ENCODE results near the gene SLC1A7.
A peak's percentile ranks its signal among the peaks of the same experiment; 100 is the strongest.

Gene SLC1A7

DNA sequence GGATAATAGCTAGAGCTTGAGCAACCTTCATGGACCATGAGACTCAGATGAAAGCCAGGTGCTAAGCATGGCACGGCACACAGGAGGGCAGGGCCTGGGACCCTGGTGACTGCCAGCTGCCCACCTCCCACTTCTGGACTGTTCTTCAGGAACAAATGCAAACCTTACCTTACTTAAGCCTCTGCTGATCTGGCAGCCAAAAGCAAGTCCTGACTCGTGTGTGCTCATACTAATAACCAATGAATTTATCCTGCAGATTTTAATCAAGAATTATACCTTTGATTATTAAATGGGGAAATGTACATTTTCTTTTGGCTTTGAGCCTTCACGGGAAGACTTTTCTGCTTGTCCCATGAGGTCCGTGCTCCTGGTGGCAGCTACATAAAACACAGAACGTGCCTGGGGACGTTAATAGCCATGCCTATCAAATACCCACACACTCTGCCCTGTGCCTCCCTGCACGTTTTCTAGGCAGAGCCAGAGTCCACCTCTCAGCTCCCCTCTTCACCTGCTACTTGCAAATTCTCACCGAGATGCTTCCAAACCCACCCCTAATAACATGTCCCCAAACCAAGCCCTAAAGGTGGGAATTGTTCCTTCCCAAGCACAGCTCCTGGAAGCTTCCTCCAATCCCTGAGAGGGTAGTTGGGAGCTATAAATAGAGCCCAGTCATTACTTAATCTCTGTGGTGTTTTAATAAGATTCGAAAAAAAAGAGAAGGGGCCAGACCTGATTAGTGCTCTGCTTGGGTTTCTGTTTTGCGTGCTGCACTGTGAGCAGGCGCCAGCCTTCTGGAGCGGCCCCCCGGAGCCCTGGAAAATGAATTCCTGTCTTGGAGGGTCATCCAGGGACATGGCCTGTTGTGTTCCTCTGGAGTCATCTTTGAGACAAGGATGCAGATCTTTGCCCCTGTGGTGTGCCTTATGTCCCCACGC, 33.5 kb downstream of the SLC1A7 start:
- ChIA-PET CTCF (interaction anchor here (1.5 to 1.8 kb wide), 3 partner anchors 64 to 77 kb away, joined by 5 to 6 read pairs (median 5); no protein-coding TSS in a partner anchor), POLR2A (interaction anchor here (1.9 kb wide), 1 partner anchor 37 kb away, joined by 8 read pairs; no protein-coding TSS in a partner anchor)
- H3K4me3 ChIP-seq (ENCODE audit: low read depth, low read length): no peak overlapping the region
- peak; percentile 51 for DNase-seq (ENCODE audit: low read depth, low spot score)
- TF ChIP-seq, protein P1, sequence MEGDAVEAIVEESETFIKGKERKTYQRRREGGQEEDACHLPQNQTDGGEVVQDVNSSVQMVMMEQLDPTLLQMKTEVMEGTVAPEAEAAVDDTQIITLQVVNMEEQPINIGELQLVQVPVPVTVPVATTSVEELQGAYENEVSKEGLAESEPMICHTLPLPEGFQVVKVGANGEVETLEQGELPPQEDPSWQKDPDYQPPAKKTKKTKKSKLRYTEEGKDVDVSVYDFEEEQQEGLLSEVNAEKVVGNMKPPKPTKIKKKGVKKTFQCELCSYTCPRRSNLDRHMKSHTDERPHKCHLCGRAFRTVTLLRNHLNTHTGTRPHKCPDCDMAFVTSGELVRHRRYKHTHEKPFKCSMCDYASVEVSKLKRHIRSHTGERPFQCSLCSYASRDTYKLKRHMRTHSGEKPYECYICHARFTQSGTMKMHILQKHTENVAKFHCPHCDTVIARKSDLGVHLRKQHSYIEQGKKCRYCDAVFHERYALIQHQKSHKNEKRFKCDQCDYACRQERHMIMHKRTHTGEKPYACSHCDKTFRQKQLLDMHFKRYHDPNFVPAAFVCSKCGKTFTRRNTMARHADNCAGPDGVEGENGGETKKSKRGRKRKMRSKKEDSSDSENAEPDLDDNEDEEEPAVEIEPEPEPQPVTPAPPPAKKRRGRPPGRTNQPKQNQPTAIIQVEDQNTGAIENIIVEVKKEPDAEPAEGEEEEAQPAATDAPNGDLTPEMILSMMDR (IDR thresholded peaks at IDR 0.05; ENCODE audit: insufficient read depth, low read length, missing control alignments): no peak

DNA sequence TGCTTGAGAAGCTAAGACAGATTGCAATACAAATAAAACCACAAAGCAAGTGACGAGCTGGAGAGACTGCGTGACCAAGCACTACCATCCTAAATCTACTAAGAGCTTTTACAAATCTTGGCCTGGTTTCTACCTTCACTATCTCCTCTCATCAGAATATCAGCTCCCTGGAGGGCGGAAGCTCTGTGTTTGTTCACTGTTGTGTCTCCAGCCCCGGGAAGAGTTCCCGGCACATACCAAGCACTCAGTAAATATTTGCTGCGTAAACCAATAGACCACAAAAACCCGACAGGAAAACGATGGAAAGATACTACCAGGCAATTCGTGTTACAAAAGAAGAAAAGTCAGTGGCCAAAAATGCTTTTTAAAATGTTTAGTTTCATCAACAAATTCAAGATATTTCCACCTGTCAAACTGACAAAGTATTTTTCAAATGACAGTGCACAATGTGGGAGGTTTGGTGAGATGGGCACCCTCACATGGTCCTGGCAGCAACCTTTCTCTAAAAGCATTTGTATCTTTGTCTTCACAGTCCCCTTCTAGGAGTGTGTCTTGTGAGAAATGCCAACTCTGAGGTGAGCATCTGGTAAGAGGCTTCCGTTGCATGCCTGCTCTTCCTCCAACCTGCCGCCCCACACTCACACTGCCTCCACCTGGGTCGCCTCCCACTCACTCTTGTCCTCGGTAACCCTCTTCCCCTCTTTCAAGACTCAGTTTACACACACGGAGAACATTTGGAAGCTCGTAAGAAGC, 34.7 kb downstream of the SLC1A7 start:
- DNase-seq (ENCODE audit: low read depth, low spot score): peak; percentile 98
- CTCF ChIA-PET: interaction anchor here (0.8 to 1.8 kb wide), 5 partner anchors 15 to 75 kb away, joined by 3 to 5 read pairs (median 4); no protein-coding TSS in a partner anchor
- POLR2A ChIA-PET: interaction anchor here (0.6 to 1.9 kb wide), 2 partner anchors 38 to 47 kb away, joined by 3 to 8 read pairs; no protein-coding TSS in a partner anchor

DNA sequence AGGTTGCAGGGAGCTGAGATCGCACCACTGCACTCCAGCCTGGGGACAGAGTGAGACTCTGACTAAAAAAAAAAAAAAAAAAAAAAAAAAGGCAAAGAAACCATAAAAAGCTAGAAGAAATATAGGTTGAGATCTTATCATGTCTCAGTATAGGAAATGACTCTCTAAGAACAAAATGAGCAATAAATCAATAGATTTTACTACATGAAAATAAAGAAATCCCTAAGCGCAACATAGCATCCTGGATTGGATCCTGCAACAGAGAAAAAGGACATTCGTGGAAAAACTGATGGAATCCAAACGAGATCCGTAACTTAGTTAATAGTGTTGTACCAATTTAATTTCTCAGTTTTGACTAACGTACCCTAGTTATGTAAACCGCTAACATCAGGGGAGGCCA, 35.3 kb downstream of the SLC1A7 start:
- TF ChIP-seq, protein P1 (IDR thresholded peaks at IDR 0.05; ENCODE audit: insufficient read depth, low read length, missing control alignments): no peak
- no peak for DNase-seq (ENCODE audit: low read depth, low spot score)
- ChIA-PET POLR2A (interaction anchor here (0.6 to 1.9 kb wide), 2 partner anchors 39 to 46 kb away, joined by 3 to 8 read pairs; no protein-coding TSS in a partner anchor), CTCF (interaction anchor here (0.8 to 1.8 kb wide), 5 partner anchors 15 to 76 kb away, joined by 3 to 5 read pairs (median 4); no protein-coding TSS in a partner anchor)
- no peak overlapping the region for H3K4me3 ChIP-seq (ENCODE audit: low read depth, low read length)

More for the DNA sequence above, 34.7 kb downstream of the SLC1A7 start:
- TF ChIP-seq, protein P1 (IDR thresholded peaks at IDR 0.05; ENCODE audit: insufficient read depth, low read length, missing control alignments): no peak
- no peak overlapping the region for H3K4me3 ChIP-seq (ENCODE audit: low read depth, low read length)

DNA sequence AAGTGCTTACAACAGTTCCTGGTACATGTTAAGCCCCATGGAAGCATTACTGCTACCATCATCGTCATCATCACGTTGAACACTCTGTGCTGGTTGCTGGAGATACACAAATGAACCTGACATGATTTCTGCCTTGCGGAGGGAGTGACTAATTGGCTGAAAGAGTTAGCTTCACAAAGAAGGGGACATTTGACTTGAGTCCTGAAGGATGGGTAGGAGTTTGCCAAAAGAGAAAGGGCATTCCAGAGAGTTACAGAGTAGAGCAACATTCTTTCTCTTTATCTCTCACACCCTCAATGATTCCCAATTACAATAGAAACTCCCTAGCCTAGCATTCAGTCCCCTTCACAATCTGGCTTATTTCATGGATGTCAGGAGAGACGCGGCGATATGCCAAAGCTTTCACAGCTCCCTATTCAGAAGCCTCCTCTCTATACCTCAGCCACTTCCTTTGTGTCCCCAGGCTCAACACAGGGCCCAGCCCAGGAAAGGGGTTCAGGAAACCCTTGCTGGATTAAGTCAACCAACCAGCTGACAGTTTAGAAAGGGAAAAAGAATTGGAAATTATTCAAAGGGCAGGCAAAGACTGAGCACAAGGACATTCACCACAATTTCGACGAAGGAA, 38.0 kb downstream of the SLC1A7 start:
- POLR2A ChIA-PET: no interaction called here
- TF ChIP-seq, protein P1 (IDR thresholded peaks at IDR 0.05; ENCODE audit: insufficient read depth, low read length, missing control alignments): no peak
- CTCF ChIA-PET: interaction anchor here (1.0 kb wide), 1 partner anchor 71 kb away, joined by 3 read pairs; no protein-coding TSS in a partner anchor
- H3K4me3 ChIP-seq (ENCODE audit: low read depth, low read length): no peak overlapping the region
- no peak for DNase-seq (ENCODE audit: low read depth, low spot score)

DNA sequence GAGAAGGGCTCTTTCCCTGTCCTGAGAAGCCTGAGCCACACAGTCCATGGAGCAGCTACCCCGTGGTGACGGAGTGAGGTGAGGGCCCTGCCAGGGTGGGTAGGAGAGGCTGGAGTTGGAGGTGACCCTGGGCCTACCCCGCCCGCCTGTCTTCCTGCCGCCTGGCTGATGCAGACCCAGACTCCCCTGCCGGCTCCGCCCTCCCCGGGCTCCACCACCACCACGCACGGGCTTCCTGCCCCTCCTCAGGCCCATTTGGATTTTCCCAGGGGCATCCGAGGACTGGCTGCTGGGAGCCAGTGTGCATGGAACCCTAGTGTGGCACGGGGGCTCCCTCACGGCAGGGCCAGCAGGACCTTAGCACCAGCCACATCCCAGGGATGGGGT, 47.9 kb downstream of the SLC1A7 start:
- no peak for DNase-seq (ENCODE audit: low read depth, low spot score)
- CTCF ChIA-PET: interaction anchor here (1.3 kb wide), 1 partner anchor 20 kb away, joined by 3 read pairs; no protein-coding TSS in a partner anchor
- TF ChIP-seq, protein P1 (IDR thresholded peaks at IDR 0.05; ENCODE audit: insufficient read depth, low read length, missing control alignments): no peak
- POLR2A ChIA-PET: no interaction called here
- no peak overlapping the region for H3K4me3 ChIP-seq (ENCODE audit: low read depth, low read length)

All from AG04449 (cell line).